SKM-1 (cell line): ENCODE results near the gene EIF4E1B.

Experiments used
- DNase-seq: peaks from one replicate; lab custom pipeline; 2025; ENCODE audit not compliant: unreplicated experiment; lab: John Stamatoyannopoulos, UW

Gene EIF4E1B

DNA sequence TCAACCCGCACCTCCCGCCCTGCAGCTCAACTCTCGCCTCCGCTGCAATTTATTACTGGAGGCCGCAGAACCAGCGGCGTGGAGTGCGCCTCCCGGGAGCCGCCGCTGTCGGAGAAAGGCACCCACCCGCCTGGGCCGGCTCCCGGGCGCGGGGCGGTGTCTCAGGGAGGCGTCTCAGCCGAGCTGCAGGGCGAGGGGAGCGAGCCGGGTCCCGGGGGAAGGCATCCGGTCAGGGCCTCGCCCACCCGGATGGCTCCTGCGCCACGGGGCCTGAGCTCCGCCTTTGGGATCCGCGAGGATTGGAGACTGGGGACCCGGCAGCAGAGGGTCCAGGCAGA, 49.7 kb downstream of the EIF4E1B start:
- DNase-seq = no peak

DNA sequence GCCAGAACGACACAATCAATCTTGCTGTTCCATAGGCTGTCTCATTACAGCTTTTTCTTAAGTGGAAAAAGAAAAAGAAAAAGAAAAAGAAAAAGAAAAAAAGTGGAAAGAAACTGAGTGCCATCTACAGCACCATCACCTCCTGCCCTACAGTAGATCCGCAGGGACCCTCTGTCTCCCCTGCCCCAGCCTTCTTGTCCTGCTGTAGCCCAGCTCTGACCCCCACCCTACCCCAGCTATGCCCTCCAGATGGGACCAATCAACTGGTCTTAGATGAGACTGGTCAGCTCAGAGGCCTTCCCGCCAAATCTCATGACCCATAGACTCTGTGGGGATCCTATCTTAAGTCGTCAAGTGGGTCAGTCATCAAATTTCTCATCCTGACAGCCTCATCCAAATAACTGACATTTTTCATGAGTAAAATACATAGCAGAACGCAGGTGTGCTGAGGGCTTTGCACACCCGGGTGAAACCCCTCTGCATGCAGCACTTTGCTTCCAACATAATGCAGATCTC, 51.6 kb downstream of the EIF4E1B start:
- DNase-seq = no peak

DNA sequence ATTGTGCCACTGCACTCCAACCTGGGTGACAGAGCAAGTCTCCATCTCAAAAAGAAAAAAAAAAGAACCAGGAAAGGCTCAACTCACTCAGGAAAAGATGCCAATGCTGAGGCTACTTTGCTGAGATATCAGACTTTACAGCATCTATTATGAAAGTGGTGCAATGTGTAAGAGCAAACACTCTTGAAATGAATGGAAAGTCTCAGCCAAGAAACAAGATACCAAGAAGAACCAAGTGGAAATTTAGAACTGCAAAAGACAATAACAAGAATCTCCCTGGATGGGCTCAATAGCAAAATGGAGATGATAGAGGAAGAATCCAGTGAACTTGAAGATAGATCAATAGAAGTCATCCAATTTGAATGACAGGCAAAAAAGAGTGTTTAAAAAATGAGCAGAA, 54.5 kb downstream of the EIF4E1B start:
- DNase-seq = no peak

DNA sequence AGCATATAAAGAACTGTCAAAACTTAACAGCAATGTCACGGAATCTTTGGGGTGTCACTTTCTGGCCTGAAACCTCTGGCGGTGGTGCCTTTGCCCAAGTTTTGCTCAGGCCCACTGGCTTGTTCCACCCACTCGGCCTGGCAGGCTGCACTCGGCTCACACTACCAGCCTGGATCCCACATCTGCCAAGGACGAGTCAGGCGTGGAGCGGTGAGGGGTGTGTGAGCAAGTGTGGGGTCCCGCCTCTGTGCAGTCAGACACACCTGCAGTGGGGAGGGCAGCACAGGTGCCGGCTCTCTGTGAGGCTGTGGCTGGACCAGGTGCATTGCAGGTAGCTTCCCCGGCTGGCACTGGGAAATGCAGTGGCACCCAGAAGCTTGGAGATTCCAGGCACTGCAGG, 56.8 kb downstream of the EIF4E1B start:
- DNase-seq = no peak

DNA sequence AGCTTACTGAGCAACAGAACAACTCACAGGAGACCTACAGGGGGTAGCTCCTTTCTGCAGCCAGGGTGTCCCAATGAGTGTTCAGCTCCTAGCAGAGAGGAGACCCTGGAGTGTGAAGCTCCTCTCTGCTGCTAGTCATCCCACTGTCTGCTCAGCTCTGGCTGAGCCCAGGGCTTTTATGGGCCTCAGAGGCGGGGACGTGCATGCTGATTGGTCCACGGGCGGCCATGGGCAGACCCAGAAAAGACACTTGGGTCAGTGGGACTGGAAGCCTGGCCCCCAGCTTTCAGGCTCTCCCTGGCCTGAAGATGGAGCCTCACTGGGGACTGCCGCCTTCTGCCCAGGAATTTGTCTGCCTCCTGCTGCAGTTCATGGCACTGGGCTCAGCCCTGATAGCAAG, 57.4 kb downstream of the EIF4E1B start:
- no peak for DNase-seq

DNA sequence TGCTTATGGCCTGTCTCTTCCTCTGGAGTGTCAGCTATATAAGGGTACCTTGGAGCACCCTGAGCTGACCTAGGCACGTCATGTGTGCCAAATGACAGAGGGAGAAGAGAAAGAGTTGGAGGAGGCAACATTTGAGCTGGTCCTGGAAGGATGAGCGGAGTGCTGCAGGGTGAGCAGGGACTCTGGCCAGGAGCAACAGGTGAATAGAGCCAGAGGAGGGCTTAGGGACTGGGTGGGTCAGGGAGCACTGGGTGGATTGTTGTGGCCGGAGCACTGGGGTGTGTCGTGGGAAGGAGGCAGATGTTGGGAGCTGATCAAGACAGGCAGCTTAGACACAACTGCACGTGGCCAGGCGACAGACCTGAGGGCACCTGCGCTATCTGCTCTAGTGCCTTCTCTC, 60.4 kb downstream of the EIF4E1B start:
- DNase-seq = no peak

DNA sequence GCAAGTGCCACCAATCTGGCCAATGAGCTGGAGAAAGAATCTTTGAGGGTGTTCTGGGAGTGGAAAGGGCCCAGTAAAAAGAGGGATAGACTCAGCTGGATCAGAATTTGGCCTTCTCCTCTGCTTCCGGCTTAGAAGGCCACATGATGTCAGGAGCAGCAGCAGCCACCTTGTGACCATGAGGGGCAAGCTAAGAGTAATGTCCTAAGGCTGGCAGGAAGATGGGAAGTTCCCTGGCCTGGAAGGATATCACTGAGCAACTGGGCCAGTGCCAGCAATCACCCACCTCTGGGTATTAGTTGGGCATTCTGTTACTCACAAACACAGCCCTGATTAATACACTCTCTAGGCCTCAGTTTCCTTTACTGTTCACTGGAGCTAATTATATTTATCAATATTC, 61.0 kb downstream of the EIF4E1B start:
- no peak for DNase-seq

DNA sequence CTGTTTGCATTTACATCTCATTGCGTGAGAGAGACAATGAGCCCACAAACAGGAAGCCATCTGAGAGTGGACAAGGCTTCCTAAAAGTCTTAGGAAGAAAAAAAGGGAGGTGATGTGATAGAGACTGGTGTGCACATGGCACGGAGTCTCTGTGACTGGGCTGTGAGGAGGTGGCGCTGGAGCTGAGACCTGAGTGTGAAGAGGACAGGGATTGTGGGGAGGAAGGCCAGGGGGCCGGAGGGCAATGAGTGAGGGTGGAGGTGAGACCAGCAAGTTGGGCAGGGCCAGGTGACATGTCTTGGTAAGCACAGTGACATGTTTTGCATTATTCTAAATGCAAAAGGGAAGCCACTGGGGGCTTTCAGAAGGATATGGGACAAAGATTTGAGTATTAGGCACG, 61.9 kb downstream of the EIF4E1B start:
- DNase-seq = no peak

DNA sequence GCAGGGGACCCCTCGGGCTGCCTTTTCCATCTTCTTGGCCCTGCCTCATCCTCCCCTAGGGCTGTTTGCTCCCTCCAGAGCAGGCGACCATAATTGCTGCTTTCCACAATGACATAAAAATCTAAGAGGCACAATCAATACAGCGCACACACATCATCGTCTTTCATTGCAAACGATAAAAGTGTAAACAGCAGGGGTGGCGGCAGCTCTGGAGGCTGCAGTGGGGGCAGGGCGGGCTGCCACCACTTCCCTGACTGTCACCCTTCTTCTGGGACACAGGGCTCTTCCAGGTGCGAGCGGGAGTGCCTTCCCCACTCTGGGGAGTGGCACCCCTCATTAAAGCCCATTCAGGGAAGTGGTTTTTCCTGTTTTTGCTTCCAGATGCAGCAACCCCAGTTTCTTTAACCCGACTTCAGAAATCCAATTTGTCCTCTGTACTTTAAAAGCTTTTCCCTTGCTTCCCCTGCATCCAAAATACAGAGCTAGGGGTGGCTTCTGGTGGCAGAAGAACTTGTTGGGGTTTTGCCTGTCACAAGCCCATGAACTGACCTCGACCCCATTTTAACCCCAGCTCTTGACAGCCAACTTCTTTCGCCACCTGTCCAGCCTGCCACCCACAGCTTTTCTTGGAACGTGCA, 62.5 kb downstream of the EIF4E1B start:
- DNase-seq = no peak

DNA sequence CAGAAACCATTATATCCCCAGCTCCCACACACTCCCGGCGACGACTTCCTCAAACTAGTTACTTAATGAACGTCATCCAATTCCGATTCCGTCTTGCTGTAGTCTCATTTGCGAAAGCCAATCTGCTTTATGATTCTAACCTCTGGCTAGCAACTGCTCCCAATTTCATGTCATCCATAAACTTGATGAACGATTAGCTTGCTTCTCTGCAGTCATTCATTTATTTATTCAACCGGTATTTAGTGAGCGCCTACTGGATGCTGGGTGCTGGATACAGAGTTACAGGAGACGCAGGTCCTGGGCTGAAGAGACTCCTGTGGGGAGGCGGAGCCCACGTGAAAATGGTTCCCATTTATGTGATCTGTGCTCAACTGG, 63.0 kb downstream of the EIF4E1B start:
- no peak for DNase-seq

DNA sequence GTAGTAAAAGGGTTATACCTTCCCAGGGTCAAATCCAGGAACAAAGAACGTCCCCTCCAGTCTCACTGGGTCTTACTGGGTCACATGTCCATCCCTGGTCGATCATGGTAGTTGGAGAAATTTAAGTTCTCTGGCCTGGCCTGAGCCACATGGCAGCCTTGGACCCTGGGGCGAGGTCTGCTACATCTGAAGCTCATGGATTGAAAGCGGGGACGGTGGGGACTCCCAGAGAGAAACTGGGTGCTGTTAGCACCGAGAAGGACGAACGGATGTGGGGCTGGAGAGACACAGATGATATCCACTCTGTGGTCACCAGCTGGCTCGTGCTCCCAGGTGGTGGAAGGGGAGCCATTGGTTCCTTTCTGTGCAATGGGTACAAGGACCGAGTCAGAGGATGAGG, 63.7 kb downstream of the EIF4E1B start:
- no peak for DNase-seq

DNA sequence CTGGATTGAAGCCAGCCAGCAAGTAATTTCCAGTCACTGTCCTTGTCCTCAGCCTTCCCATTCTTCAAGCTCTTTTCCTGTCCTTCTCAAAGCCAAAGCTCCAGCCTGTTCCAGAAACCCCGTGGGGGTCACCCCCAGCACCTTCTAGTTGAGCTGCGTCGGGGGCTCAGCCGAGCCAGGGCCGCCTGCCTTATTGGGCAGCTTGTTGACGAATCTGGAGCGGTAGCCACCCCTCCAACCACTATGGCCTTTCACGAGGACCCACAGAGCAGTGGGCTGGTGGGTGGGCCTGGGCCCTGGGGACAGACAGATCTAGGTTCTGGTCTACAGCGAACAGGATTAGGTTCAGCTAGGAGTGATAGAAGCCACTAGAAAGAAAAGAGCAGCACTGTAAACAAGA, 64.2 kb downstream of the EIF4E1B start:
- no peak for DNase-seq

DNA sequence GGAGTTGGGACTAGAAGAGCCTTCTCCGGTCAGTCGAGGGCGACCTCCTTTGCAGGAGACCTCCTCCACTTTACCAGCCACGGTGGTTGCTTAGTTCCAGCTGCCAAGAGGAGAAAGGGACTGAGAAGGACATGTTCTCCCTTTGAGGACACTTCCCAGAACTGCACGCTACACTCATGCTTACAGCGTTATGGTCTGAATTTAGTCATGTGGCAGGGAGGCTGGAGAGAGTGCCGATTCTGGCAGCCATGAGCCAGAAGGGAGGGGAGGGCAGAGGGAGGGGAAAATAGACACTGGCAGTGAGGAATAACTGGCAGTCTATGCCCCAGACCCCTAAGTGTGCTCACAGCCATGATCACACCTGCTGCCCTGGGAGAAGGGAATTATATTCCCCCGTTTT, 64.6 kb downstream of the EIF4E1B start:
- DNase-seq = no peak
